Transverse colon (tissue), 4 donors: ENCODE measurements around the gene HAGH. TPM values are rescaled to one million over a fixed set of nuclear protein-coding genes. Genes with fewer than 3 reads are reported as not detected.
A peak's percentile ranks its signal among the peaks of the same experiment; 100 is the strongest.

ENCODE experiments used
- DNase-seq: peaks from one replicate; pipeline ENCODE4 v3.0.0-alpha.2; 2019
- H3K27ac ChIP-seq, 4 donors: fragments of 200-600 bp; sonication (generic); 2 replicates each; pipeline ENCODE4 v1.5.1; 2016 to 2018; ENCODE audit warnings: inconsistent platforms in 4 of 4
- H3K27me3 ChIP-seq: fragments of 200-600 bp; sonication (generic); 2 replicates; pipeline ENCODE4 v1.5.1; 2017; ENCODE audit warnings: inconsistent platforms
- H3K36me3 ChIP-seq, 4 donors: fragments of 200-600 bp; sonication (generic); 2 replicates each; pipeline ENCODE4 v1.5.1; 2017 to 2019; ENCODE audit warnings: inconsistent platforms in 4 of 4
- H3K4me1 ChIP-seq, 4 donors: fragments of 200-600 bp; sonication (generic); 2 replicates each; pipeline ENCODE4 v1.5.1; 2017 to 2020; ENCODE audit warnings: inconsistent platforms in 4 of 4
- H3K4me3 ChIP-seq, 4 donors: fragments of 200-600 bp; sonication (generic); 1 replicate in 1 of 4; 2 replicates in 3 of 4; pipeline versions ENCODE4 v1.5.1 to v1.6.1; 2017 to 2019; ENCODE audit warnings: inconsistent platforms in 4 of 4
- H3K9me3 ChIP-seq, 2 donors: fragments of 200-600 bp; sonication (generic); 2 replicates each; pipeline ENCODE4 v1.5.1; 2017 to 2019; ENCODE audit warnings: inconsistent platforms in 2 of 2
- CTCF ChIP-seq, 5 experiments: fragments of 200-600 bp in 3 of 5; fragments of 450-650 bp in 2 of 5; sonication (generic) in 3 of 5; IDR thresholded peaks; 1 replicate in 2 of 5; 2 replicates in 3 of 5; pipeline ENCODE4 v1.5.1; 2016 to 2017; ENCODE audit warnings: antibody characterized with exemption in 5 of 5, inconsistent platforms in 3 of 5, mild to moderate bottlenecking in 2 of 5, moderate library complexity in 1 of 5
- EP300 ChIP-seq: sonication (generic); formaldehyde crosslinking; IDR thresholded peaks from one replicate; pipeline ENCODE4 v1.6.1; 2017; ENCODE audit warnings: antibody characterized with exemption, low read depth
- POLR2A ChIP-seq: fragments of 450-650 bp; IDR thresholded peaks from one replicate; pipeline ENCODE4 v1.6.1; 2016; ENCODE audit warnings: antibody characterized with exemption, mild to moderate bottlenecking, moderate library complexity
- POLR2AphosphoS5 ChIP-seq, 3 donors: sonication (generic); formaldehyde crosslinking; IDR thresholded peaks; one replicate each; pipeline ENCODE4 v1.6.1; 2016; ENCODE audit warnings: antibody characterized with exemption in 3 of 3
- WGBS, 2 donors: methylation state at CpG; one replicate each; pipeline ENCODE4 v1.1.5; 2018; ENCODE audit warnings: low coverage in 1 of 2; 5-methylcytosine and 5-hydroxymethylcytosine counted together
- in situ Hi-C, 4 donors: fragments of 200-750 bp; cut with MboI; loops; one replicate each; pipeline versions ENCODE4 v1.15.0 to v1.15.1; 2017; ENCODE audit warnings: low sequenced_read_pairs in 3 of 4, low pct_ligation_motif_present in 1 of 4, low pct_unique_long_range_greater_than_20kb in 1 of 4
- intact Hi-C: fragments of 100-400 bp; cut with DNase I; formaldehyde crosslinking; loops from one replicate; pipeline ENCODE4 v1.15.1; 2023; ENCODE audit warnings: low total_unique reads
- total RNA-seq, 4 donors: library from RNA; depleted of rRNA; stranded (reverse); fragments of >200 nt; gene quantifications; one replicate each; pipeline ENCODE4 v1.1.0, GENCODE V29; 2016

The HAGH gene
- total RNA-seq, 4 donors from 2014 or later, result 40.6 to 403 (median 121) TPM

GRCh38 chr16:1771864-1772361, 54.7 kb downstream of the HAGH start:
- H3K9me3 ChIP-seq, result no peaks in the 10 kb centered on the region
- 5 to 6% methylated on average over 7 to 22 of the region's 22 CpGs for WGBS, 2 donors
- TF ChIP-seq POLR2A (no peak), CTCF (IDR thresholded peaks at IDR 0.05) (no peak), EP300 (no peak), POLR2AphosphoS5 (IDR thresholded peaks at IDR 0.05) (no peak)
- intact Hi-C loops (no loop called here), in situ Hi-C loops (no loop called here)
- peak overlapping the region; percentile 95 to 97 (median 96) for H3K27ac ChIP-seq
- DNase-seq, result peak; percentile 16
- no peaks in the 10 kb centered on the region for H3K27me3 ChIP-seq
- H3K4me3 ChIP-seq, result peak overlapping the region; percentile 70 to 94 (median 86)
- H3K36me3 ChIP-seq, result peaks cover 0 to 1% (median under 1%) of the 10 kb centered on the region in 4 donors
- peaks cover 16 to 42% (median 32%) of the 10 kb centered on the region in 4 donors for H3K4me1 ChIP-seq

DNA sequence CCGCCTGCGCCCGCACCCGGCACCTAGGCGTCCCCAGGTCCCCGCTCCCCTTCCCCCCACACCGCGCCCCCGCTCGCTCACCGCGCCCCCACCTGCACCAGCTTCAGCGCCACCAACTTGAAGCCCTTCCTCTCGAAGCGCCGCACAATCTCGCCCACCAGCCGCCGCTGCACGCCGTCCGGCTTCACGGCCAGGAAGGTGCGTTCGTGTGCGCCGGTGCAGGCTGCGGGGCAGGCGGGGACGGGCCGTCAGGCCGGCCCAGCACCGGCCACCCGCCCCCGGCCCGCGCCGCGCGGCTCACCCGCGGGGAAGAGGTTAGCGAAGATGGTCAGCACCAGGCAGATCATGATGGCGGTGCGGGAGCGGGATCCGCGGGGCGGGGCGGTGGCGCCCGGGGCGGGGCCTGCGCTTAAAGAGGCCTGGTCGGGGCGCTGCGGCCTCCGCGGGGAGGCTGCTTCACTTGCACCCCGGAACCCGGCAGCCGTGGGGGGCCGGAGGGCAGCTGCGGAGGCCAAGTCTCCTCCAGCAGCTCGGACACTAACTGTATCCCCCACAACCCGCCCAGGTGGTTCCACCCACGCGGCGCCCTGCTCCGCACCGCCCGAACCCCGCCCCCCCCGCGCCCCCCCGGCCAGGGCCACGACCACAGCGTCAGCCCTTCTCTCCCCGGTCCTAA, 55.3 kb downstream of the HAGH start, which contains the start of gene NME3:
Gene NME3, minus strand, starts transcription at position 356 of the 676 bp plus-strand sequence. Its CDS starts 9 bp downstream, at position 347.
- WGBS, 2 donors, result 0 to 1% methylated on average over 8 to 56 of the region's 79 CpGs
- intact Hi-C loops, result no loop called here

DNA sequence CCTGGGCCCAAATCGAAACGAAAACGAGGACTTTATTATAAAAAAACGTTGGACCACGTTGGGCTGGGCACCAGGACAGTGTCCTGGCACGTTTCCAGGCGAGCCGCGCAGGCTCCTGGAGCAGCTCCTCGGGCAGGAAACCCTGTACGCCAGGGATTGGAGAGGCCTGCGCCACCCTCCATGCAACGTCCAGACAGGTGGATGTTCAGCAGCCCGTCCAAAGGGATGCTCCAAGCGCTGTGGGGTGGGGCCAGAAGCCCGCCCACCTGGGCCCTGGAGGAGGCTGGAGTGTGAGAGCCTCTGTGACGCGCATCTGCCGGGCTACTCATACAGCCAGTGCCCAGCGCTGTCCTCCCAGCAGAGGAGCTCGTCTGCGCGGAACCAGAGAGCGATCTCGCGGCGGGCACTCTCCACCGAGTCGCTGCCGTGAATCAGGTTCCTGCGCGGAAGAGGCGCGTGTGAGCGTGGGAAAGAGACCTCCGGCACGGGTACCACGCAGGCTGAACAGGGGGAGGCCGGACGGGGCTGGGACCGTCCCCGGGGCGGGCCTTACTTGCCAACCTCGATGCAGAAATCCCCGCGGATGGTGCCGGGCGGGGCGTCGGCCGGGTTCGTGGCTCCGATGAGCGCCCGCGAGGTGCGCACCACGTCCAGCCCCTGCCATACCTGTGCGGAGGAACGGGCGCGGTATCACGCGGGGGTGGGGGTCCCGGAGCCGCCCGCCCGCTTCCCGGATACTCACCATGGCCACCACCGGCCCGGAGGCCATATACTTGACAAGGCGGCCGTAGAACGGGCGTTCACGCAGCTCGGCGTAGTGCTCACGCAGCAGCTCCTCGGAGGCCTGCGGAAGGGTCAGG, 56.1 kb downstream of the HAGH start:
- Histone ChIP-seq H3K4me3 (peak overlapping the region; percentile 70 to 94 (median 86)), H3K27ac (peak overlapping the region; percentile 95 to 97 (median 96)), H3K27me3 (no peaks in the 10 kb centered on the region), H3K9me3 (no peaks in the 10 kb centered on the region), H3K36me3 (peaks cover 0 to 7% (median 0%) of the 10 kb centered on the region in 4 donors), H3K4me1 (peaks cover 16 to 42% (median 32%) of the 10 kb centered on the region in 4 donors)
- in situ Hi-C loops (no loop called here), intact Hi-C loops (no loop called here)
- TF ChIP-seq POLR2AphosphoS5 (IDR thresholded peaks at IDR 0.05) (peak; percentile 29 to 76 (median 65)), CTCF (IDR thresholded peaks at IDR 0.05) (no peak), EP300 (no peak), POLR2A (peak; percentile 58)
- peak; percentile 75 for DNase-seq
- WGBS, 2 donors, result 8% methylated on average over 39 of the region's 81 CpGs; no CpG with 5 or more reads in 1 of the 2 donors

More for the DNA sequence above, 55.3 kb downstream of the HAGH start, which contains the start of gene NME3:
- peak within 1 kb of the TSS; percentile 70 to 94 (median 86) for H3K4me3 ChIP-seq
- TF ChIP-seq POLR2A, result no peak
- no peak for TF ChIP-seq EP300
- no peak for TF ChIP-seq POLR2AphosphoS5 (IDR thresholded peaks at IDR 0.05)
- no peak for TF ChIP-seq CTCF (IDR thresholded peaks at IDR 0.05)
- H3K9me3 ChIP-seq, result no peaks in the 10 kb centered on the region
- peak; percentile 85 for DNase-seq
- H3K4me1 ChIP-seq, result peaks cover 16 to 42% (median 32%) of the 10 kb centered on the region in 4 donors
- peak within 1 kb of the TSS; percentile 95 to 97 (median 96) for H3K27ac ChIP-seq
- H3K27me3 ChIP-seq, result no peaks in the 10 kb centered on the region
- in situ Hi-C loops, result no loop called here
- H3K36me3 ChIP-seq, result peaks cover 0 to 7% (median 0%) of the 10 kb centered on the region in 4 donors
